KBM-7 (cell line): ENCODE measurements around the gene IL36G.

Experiments
- DNase-seq: peaks from one replicate; pipeline ENCODE4 v3.0.0-alpha.2; 2015
- in situ Hi-C: fragments of 300-500 bp; cut with MboI; formaldehyde crosslinking; loops from 2 replicates; pipeline ENCODE4 v1.14.3; 2020; ENCODE audit warnings: low sequenced_read_pairs, low pct_unique_long_range_greater_than_20kb, mixed read lengths

The IL36G gene

GRCh38 chr2:113012436-113013335 is 34.9 kb downstream of the IL36G start:
- no peak for DNase-seq
- in situ Hi-C loops, result no loop called here

- in situ Hi-C loops, result no loop called here
- DNase-seq, result no peak
Measured at GRCh38 chr2:113013336-113013661, 35.5 kb downstream of the IL36G start.

- in situ Hi-C loops, result no loop called here
Measured at GRCh38 chr2:113014067-113014466, 36.3 kb downstream of the IL36G start.

GRCh38 chr2:113015042-113015441 is 37.2 kb downstream of the IL36G start:
- in situ Hi-C loops, result no loop called here
- no peak for DNase-seq

More at GRCh38 chr2:113014067-113014466, 36.3 kb downstream of the IL36G start:
- DNase-seq, result no peak

- in situ Hi-C loops, result no loop called here
- no peak for DNase-seq
Measured at GRCh38 chr2:113015655-113016054, 37.8 kb downstream of the IL36G start.

GRCh38 chr2:113018509-113018908 is 40.7 kb downstream of the IL36G start:
- DNase-seq, result no peak
- in situ Hi-C loops, result no loop called here

- in situ Hi-C loops, result no loop called here
- DNase-seq, result no peak
Measured at GRCh38 chr2:113021312-113021711, 43.5 kb downstream of the IL36G start.

GRCh38 chr2:113024764-113025163 is 47.0 kb downstream of the IL36G start:
- in situ Hi-C loops, result no loop called here
- DNase-seq, result no peak

- DNase-seq, result no peak
- in situ Hi-C loops, result no loop called here
Measured at GRCh38 chr2:113025737-113026136, 47.9 kb downstream of the IL36G start.

- no peak for DNase-seq
- in situ Hi-C loops, result no loop called here
Measured at GRCh38 chr2:113027691-113028090, 49.9 kb downstream of the IL36G start.

- DNase-seq, result no peak
- in situ Hi-C loops, result no loop called here
Measured at GRCh38 chr2:113028112-113028511, 50.3 kb downstream of the IL36G start.

- in situ Hi-C loops, result no loop called here
Measured at GRCh38 chr2:113032737-113033136, 54.9 kb downstream of the IL36G start.

GRCh38 chr2:113034016-113034415 is 56.2 kb downstream of the IL36G start:
- in situ Hi-C loops, result no loop called here
- DNase-seq, result no peak

More at GRCh38 chr2:113032737-113033136, 54.9 kb downstream of the IL36G start:
- DNase-seq, result no peak
